HCT116 (cell line): Measurements from ENCODE around the gene MIP. TPM values are rescaled to one million over a fixed set of nuclear protein-coding genes. Genes with fewer than 3 reads are reported as not detected.
A peak's percentile ranks its signal among the peaks of the same experiment; 100 is the strongest.

ENCODE experiments used
- ATAC-seq: fragments of 200-7000 bp; cut with Tn5 transposase; 2 replicates; pipeline ENCODE4 v1.9.1; 2020; ENCODE audit warnings: mild to moderate bottlenecking, moderate library complexity
- BruUV-seq: library from RNA; stranded (reverse); fragments of 400-500 nt; replicated peaks from 2 replicates; lab custom pipeline; 2021; lab: Mats Ljungman, UMichigan
- CTCF ChIA-PET: fragments of 300-600 bp; sonication (Branson Sonifier 250); formaldehyde crosslinking; loops from one replicate; lab custom pipeline; 2021; ENCODE audit warnings: antibody characterized with exemption; lab: Charles Lee
- POLR2A ChIA-PET: fragments of 300-600, 350-600 bp; sonication (Branson Sonifier 250); formaldehyde crosslinking; loops from one replicate; lab custom pipeline; 2021; ENCODE audit warnings: antibody characterized with exemption; lab: Charles Lee
- RAD21 ChIA-PET, 2 experiments: fragments of 300-600 bp; sonication (Branson Sonifier 250); formaldehyde crosslinking; loops; one replicate each; lab custom pipeline; 2023; ENCODE audit warnings: low total read pairs in 2 of 2; ENCODE audit not compliant: uncharacterized antibody in 2 of 2, unreplicated experiment in 2 of 2, low non-redundant PET in 1 of 2; lab: Charles Lee
- DNase-seq: peaks from one replicate; pipeline ENCODE4 v3.0.0-alpha.2; 2010; ENCODE audit warnings: low read depth, low spot score
- H2AFZ ChIP-seq: fragments of 200-600 bp; shearing (Covaris generic), sonication (generic); 2 replicates; pipeline ENCODE4 v1.6.1; 2017; ENCODE audit warnings: low read depth, mixed run types, mixed read lengths, antibody characterized with exemption, low read length; ENCODE audit not compliant: poor library complexity, severe bottlenecking
- H3K27ac ChIP-seq: 2 replicates; pipeline ENCODE4 v1.5.1; 2012; ENCODE audit warnings: low read depth, low read length
- H3K27me3 ChIP-seq: fragments of 200-600 bp; sonication (generic); 2 replicates; pipeline ENCODE4 v1.6.1; 2016; ENCODE audit warnings: mixed run types, low read length, mixed read lengths; ENCODE audit not compliant: insufficient read depth
- H3K36me3 ChIP-seq, 2 experiments: fragments of 200-500 bp in 1 of 2; fragments of 200-600 bp in 1 of 2; sonication (Bioruptor generic) in 1 of 2; sonication (generic) in 1 of 2; 2 replicates each; pipeline versions ENCODE4 v1.5.1 to v1.6.1; 2014 to 2016; ENCODE audit warnings: low read length in 2 of 2, inconsistent platforms in 1 of 2, mixed read lengths in 1 of 2, mixed run types in 1 of 2; ENCODE audit not compliant: insufficient read depth in 2 of 2, control insufficient read depth in 1 of 2
- H3K4me1 ChIP-seq, 2 experiments: fragments of 200-600 bp in 1 of 2; sonication (generic) in 1 of 2; 2 replicates each; pipeline versions ENCODE4 v1.5.1 to v1.6.1; 2012 to 2017; ENCODE audit warnings: low read length in 2 of 2, inconsistent platforms in 1 of 2, mild to moderate bottlenecking in 1 of 2, mixed read lengths in 1 of 2, mixed run types in 1 of 2, moderate library complexity in 1 of 2; ENCODE audit not compliant: insufficient read depth in 2 of 2, control insufficient read depth in 1 of 2
- H3K4me2 ChIP-seq: fragments of 200-600 bp; sonication (generic); 2 replicates; pipeline ENCODE4 v1.6.1; 2017; ENCODE audit warnings: mixed run types, low read length, mixed read lengths
- H3K4me3 ChIP-seq, 2 experiments: fragments of 200-600 bp in 1 of 2; sonication (generic) in 1 of 2; replicated peaks in 1 of 2; 2 replicates each; pipeline ENCODE4 v1.5.1; 2011 to 2016; ENCODE audit warnings: low read length in 2 of 2, control low read depth in 1 of 2, low read depth in 1 of 2, mild to moderate bottlenecking in 1 of 2, mixed read lengths in 1 of 2, mixed run types in 1 of 2
- H3K79me2 ChIP-seq: fragments of 200-600 bp; sonication (generic); 2 replicates; pipeline ENCODE4 v1.6.1; 2017; ENCODE audit warnings: mild to moderate bottlenecking, mixed run types, low read length, moderate library complexity, mixed read lengths; ENCODE audit not compliant: insufficient read depth
- H3K9ac ChIP-seq: fragments of 200-600 bp; sonication (generic); 2 replicates; pipeline ENCODE4 v1.6.1; 2016; ENCODE audit warnings: low read length, mixed read lengths
- H3K9me2 ChIP-seq: fragments of 200-600 bp; sonication (generic), shearing (Covaris generic); 2 replicates; pipeline ENCODE4 v1.6.1; 2017; ENCODE audit warnings: mixed run types, mild to moderate bottlenecking, moderate library complexity; ENCODE audit not compliant: insufficient read depth
- H3K9me3 ChIP-seq, 2 experiments: fragments of 200-500 bp in 1 of 2; fragments of 200-600 bp in 1 of 2; sonication (Bioruptor generic) in 1 of 2; sonication (generic) in 1 of 2; 2 replicates each; pipeline ENCODE4 v1.6.1; 2014 to 2017; ENCODE audit warnings: low read length in 2 of 2, mixed read lengths in 2 of 2, inconsistent platforms in 1 of 2, low read depth in 1 of 2, mild to moderate bottlenecking in 1 of 2, mixed run types in 1 of 2, moderate library complexity in 1 of 2; ENCODE audit not compliant: control insufficient read depth in 1 of 2, insufficient read depth in 1 of 2
- H4K20me1 ChIP-seq: fragments of 200-600 bp; sonication (generic), shearing (Covaris generic); 2 replicates; pipeline ENCODE4 v1.6.1; 2017; ENCODE audit warnings: mixed run types, mild to moderate bottlenecking, moderate library complexity; ENCODE audit not compliant: insufficient read depth
- ATF3 ChIP-seq: IDR thresholded peaks from 2 replicates; pipeline ENCODE4 v1.6.1; 2012
- CBX3 ChIP-seq: IDR thresholded peaks from 2 replicates; pipeline ENCODE4 v1.6.1; 2012; ENCODE audit warnings: low read depth
- EZH2 ChIP-seq: fragments of 200-600 bp; sonication (generic); IDR thresholded peaks from 2 replicates; pipeline ENCODE4 v1.6.1; 2017; ENCODE audit warnings: antibody characterized with exemption, mixed run types
- FOSL1 ChIP-seq: IDR thresholded peaks from 2 replicates; pipeline ENCODE4 v1.6.1; 2012; ENCODE audit warnings: low read depth
- POLR2A ChIP-seq: IDR thresholded peaks from 2 replicates; pipeline ENCODE4 v1.7.0; 2011; ENCODE audit warnings: borderline replicate concordance; ENCODE audit not compliant: insufficient read depth, insufficient read length; ENCODE audit errors: extremely low read depth
- POLR2AphosphoS5 ChIP-seq: IDR thresholded peaks from 2 replicates; pipeline ENCODE4 v1.6.1; 2011; ENCODE audit warnings: mild to moderate bottlenecking, low read depth, low read length, moderate library complexity
- RAD21 ChIP-seq: IDR thresholded peaks from 2 replicates; pipeline ENCODE4 v1.6.1; 2012; ENCODE audit warnings: low read depth, mild to moderate bottlenecking
- SP1 ChIP-seq: IDR thresholded peaks from 2 replicates; pipeline ENCODE4 v1.6.1; 2012; ENCODE audit warnings: low read depth
- intact Hi-C: fragments of 100-400 bp; cut with micrococcal nuclease; formaldehyde crosslinking; loops from 2 replicates; pipeline ENCODE4 v1.10.0; 2022
- total RNA-seq: library from RNA; stranded (reverse); gene quantifications from one replicate; pipeline ENCODE4 v1.2.1, GENCODE V29; 2021; ENCODE audit not compliant: unreplicated experiment
- TF ChIP-seq, protein P1 (sequence below), 3 experiments: fragments of 200-600 bp in 1 of 3; sonication (generic) in 1 of 3; IDR thresholded peaks in 2 of 3; conservative IDR thresholded peaks in 1 of 3; 2 replicates each; pipeline ENCODE4 v1.5.1; 2012 to 2017; ENCODE audit warnings: low read depth in 2 of 3, low read length in 2 of 3, antibody characterized with exemption in 1 of 3, borderline replicate concordance in 1 of 3, control low read depth in 1 of 3, mild to moderate bottlenecking in 1 of 3, mixed read lengths in 1 of 3, mixed run types in 1 of 3, moderate library complexity in 1 of 3; ENCODE audit not compliant: insufficient read depth in 1 of 3

MIP gene
- total RNA-seq, 1 experiment from 2014 or later: 0.79 TPM

- POLR2A ChIA-PET: interaction anchor here (1.0 to 1.3 kb wide), 3 partner anchors 11 to 90 kb away, joined by 3 to 6 read pairs (median 4); partner anchors contain the start of gene STAT2
- no peak for DNase-seq
Measured at GRCh38 chr12:56449622-56449984, 4.9 kb downstream of the MIP start.

More at GRCh38 chr12:56449622-56449984, 4.9 kb downstream of the MIP start:
- intact Hi-C loops: no loop called here
- CTCF ChIA-PET: interaction anchor here (0.8 to 1.8 kb wide), 3 partner anchors 10 to 15 kb away, joined by 3 to 6 read pairs (median 4); no protein-coding TSS in a partner anchor
- ATAC-seq: no peak
- peak overlapping the region; percentile 74 to 80 for H3K4me3 ChIP-seq
- H3K9me2 ChIP-seq: no peaks in the 10 kb centered on the region
- H2AFZ ChIP-seq: peak overlapping the region; percentile 58
- TSS peak; percentile 99 for BruUV-seq
- RAD21 ChIA-PET: no interaction called here
- peak overlapping the region; percentile 81 for H3K4me2 ChIP-seq
- peaks cover 5 to 21% of the 10 kb centered on the region in 2 experiments; a peak in 3 of 4 replicates for H3K4me1 ChIP-seq
- no peaks in the 10 kb centered on the region for H4K20me1 ChIP-seq
- peaks cover 25% of the 10 kb centered on the region for H3K79me2 ChIP-seq
- peak overlapping the region; percentile 92 for H3K9ac ChIP-seq
- H3K27me3 ChIP-seq: no peaks in the 10 kb centered on the region
- peak overlapping the region; percentile 85 for H3K27ac ChIP-seq
- no peak for TF ChIP-seq CBX3
- TF ChIP-seq, protein P1, sequence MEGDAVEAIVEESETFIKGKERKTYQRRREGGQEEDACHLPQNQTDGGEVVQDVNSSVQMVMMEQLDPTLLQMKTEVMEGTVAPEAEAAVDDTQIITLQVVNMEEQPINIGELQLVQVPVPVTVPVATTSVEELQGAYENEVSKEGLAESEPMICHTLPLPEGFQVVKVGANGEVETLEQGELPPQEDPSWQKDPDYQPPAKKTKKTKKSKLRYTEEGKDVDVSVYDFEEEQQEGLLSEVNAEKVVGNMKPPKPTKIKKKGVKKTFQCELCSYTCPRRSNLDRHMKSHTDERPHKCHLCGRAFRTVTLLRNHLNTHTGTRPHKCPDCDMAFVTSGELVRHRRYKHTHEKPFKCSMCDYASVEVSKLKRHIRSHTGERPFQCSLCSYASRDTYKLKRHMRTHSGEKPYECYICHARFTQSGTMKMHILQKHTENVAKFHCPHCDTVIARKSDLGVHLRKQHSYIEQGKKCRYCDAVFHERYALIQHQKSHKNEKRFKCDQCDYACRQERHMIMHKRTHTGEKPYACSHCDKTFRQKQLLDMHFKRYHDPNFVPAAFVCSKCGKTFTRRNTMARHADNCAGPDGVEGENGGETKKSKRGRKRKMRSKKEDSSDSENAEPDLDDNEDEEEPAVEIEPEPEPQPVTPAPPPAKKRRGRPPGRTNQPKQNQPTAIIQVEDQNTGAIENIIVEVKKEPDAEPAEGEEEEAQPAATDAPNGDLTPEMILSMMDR (IDR thresholded peaks at IDR 0.05 in 2 of 3, conservative IDR thresholded peaks at IDR 0.05 in 1 of 3; ENCODE audit: borderline replicate concordance in 1 of 3, insufficient read depth in 1 of 3, low read depth in 2 of 3, low read length in 2 of 3): no peak
- no peak for TF ChIP-seq SP1
- TF ChIP-seq POLR2A: no peak
- no peak for TF ChIP-seq ATF3
- no peak for TF ChIP-seq FOSL1
- no peak for TF ChIP-seq POLR2AphosphoS5
- no peak for TF ChIP-seq RAD21
- TF ChIP-seq EZH2: no peak
- no peaks in the 10 kb centered on the region for H3K36me3 ChIP-seq
- H3K9me3 ChIP-seq: no peaks in the 10 kb centered on the region
